Measurements from ENCODE around the gene LRP4.

The LRP4 gene

DNA sequence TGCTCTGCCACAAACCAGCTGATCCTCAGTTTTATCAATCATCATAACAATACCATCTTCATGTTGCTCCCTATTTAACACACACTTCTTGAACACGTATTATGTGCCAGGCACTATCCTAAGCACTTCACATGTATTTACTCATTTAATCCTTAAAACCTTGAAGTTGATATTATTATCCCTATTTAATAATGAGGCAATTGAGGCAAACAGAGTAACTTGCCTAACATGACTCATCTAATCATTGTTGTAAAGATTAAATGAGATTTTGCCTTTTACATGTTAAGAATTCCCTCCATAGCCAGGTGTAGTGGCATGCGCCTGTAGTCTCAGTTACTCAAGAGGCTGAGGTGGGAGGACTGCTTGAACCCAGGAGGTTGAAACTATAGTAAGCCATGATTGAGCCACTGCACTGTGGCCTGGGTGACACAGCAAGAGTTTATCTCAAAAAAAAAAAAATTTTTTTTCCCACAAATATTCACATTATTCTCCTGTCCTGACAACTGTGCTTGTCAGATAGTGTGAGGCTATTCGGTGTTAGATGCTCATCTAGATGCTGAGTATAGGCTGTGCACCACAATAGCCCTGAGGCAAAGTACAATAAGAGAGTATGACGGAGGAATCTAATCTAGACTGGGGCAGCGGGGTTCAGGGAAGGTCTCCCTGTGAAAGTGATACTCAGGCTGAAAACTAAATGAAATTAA, 85.7 kb downstream of the LRP4 start (continued):
- TF ChIP-seq ZNF248 (tag by site-specific recombination; IDR thresholded peaks at IDR 0.05) (no peak), ZNF211 (tag by site-specific recombination; IDR thresholded peaks at IDR 0.05; ENCODE audit: low read depth) (no peak), ZNF629 (tag by site-specific recombination; IDR thresholded peaks at IDR 0.05) (peak; percentile 42; the same call in 1 of the 2 replicates), ZNF548 (tag by site-specific recombination; IDR thresholded peaks at IDR 0.05) (no peak), OVOL3 (tag by site-specific recombination; IDR thresholded peaks at IDR 0.05) (no peak), ZFP41 (tag by site-specific recombination; IDR thresholded peaks at IDR 0.05; ENCODE audit: borderline replicate concordance) (no peak), ZXDB (tag by site-specific recombination; IDR thresholded peaks at IDR 0.05) (no peak)
- TF ChIP-seq, protein P1, sequence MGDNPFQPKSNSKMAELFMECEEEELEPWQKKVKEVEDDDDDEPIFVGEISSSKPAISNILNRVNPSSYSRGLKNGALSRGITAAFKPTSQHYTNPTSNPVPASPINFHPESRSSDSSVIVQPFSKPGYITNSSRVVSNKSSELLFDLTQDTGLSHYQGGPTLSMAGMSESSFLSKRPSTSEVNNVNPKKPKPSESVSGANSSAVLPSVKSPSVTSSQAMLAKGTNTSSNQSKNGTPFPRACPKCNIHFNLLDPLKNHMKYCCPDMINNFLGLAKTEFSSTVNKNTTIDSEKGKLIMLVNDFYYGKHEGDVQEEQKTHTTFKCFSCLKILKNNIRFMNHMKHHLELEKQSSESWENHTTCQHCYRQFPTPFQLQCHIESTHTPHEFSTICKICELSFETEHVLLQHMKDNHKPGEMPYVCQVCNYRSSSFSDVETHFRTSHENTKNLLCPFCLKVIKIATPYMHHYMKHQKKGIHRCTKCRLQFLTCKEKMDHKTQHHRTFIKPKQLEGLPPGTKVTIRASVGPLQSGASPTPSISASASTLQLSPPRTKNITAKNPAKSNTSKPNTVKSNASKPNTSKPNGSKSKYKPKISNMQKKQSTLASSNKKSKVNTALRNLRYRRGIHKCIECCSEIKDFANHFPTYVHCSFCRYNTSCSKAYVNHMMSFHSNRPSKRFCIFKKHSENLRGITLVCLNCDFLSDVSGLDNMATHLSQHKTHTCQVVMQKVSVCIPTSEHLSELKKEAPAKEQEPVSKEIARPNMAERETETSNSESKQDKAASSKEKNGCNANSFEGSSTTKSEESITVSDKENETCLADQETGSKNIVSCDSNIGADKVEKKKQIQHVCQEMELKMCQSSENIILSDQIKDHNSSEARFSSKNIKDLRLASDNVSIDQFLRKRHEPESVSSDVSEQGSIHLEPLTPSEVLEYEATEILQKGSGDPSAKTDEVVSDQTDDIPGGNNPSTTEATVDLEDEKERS (tag by site-specific recombination; IDR thresholded peaks at IDR 0.05): no peak
- TF ChIP-seq, protein P2, sequence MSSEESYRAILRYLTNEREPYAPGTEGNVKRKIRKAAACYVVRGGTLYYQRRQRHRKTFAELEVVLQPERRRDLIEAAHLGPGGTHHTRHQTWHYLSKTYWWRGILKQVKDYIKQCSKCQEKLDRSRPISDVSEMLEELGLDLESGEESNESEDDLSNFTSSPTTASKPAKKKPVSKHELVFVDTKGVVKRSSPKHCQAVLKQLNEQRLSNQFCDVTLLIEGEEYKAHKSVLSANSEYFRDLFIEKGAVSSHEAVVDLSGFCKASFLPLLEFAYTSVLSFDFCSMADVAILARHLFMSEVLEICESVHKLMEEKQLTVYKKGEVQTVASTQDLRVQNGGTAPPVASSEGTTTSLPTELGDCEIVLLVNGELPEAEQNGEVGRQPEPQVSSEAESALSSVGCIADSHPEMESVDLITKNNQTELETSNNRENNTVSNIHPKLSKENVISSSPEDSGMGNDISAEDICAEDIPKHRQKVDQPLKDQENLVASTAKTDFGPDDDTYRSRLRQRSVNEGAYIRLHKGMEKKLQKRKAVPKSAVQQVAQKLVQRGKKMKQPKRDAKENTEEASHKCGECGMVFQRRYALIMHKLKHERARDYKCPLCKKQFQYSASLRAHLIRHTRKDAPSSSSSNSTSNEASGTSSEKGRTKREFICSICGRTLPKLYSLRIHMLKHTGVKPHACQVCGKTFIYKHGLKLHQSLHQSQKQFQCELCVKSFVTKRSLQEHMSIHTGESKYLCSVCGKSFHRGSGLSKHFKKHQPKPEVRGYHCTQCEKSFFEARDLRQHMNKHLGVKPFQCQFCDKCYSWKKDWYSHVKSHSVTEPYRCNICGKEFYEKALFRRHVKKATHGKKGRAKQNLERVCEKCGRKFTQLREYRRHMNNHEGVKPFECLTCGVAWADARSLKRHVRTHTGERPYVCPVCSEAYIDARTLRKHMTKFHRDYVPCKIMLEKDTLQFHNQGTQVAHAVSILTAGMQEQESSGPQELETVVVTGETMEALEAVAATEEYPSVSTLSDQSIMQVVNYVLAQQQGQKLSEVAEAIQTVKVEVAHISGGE (tag by site-specific recombination; conservative IDR thresholded peaks at IDR 0.05; ENCODE audit: low read depth): no peak
- TF ChIP-seq, protein P3, sequence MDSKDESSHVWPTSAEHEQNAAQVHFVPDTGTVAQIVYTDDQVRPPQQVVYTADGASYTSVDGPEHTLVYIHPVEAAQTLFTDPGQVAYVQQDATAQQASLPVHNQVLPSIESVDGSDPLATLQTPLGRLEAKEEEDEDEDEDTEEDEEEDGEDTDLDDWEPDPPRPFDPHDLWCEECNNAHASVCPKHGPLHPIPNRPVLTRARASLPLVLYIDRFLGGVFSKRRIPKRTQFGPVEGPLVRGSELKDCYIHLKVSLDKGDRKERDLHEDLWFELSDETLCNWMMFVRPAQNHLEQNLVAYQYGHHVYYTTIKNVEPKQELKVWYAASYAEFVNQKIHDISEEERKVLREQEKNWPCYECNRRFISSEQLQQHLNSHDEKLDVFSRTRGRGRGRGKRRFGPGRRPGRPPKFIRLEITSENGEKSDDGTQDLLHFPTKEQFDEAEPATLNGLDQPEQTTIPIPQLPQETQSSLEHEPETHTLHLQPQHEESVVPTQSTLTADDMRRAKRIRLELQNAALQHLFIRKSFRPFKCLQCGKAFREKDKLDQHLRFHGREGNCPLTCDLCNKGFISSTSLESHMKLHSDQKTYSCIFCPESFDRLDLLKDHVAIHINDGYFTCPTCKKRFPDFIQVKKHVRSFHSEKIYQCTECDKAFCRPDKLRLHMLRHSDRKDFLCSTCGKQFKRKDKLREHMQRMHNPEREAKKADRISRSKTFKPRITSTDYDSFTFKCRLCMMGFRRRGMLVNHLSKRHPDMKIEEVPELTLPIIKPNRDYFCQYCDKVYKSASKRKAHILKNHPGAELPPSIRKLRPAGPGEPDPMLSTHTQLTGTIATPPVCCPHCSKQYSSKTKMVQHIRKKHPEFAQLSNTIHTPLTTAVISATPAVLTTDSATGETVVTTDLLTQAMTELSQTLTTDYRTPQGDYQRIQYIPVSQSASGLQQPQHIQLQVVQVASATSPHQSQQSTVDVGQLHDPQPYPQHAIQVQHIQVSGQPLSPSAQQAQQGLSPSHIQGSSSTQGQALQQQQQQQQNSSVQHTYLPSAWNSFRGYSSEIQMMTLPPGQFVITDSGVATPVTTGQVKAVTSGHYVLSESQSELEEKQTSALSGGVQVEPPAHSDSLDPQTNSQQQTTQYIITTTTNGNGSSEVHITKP (tag by site-specific recombination; IDR thresholded peaks at IDR 0.05): peak; percentile 45; the same call in 1 of the 2 replicates
- TF ChIP-seq, protein P4, sequence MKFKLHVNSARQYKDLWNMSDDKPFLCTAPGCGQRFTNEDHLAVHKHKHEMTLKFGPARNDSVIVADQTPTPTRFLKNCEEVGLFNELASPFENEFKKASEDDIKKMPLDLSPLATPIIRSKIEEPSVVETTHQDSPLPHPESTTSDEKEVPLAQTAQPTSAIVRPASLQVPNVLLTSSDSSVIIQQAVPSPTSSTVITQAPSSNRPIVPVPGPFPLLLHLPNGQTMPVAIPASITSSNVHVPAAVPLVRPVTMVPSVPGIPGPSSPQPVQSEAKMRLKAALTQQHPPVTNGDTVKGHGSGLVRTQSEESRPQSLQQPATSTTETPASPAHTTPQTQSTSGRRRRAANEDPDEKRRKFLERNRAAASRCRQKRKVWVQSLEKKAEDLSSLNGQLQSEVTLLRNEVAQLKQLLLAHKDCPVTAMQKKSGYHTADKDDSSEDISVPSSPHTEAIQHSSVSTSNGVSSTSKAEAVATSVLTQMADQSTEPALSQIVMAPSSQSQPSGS (tag by site-specific recombination; IDR thresholded peaks at IDR 0.05; ENCODE audit: low read depth): no peak
- TF ChIP-seq, protein P5, sequence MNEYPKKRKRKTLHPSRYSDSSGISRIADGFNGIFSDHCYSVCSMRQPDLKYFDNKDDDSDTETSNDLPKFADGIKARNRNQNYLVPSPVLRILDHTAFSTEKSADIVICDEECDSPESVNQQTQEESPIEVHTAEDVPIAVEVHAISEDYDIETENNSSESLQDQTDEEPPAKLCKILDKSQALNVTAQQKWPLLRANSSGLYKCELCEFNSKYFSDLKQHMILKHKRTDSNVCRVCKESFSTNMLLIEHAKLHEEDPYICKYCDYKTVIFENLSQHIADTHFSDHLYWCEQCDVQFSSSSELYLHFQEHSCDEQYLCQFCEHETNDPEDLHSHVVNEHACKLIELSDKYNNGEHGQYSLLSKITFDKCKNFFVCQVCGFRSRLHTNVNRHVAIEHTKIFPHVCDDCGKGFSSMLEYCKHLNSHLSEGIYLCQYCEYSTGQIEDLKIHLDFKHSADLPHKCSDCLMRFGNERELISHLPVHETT (tag by site-specific recombination; IDR thresholded peaks at IDR 0.05): no peak

All from HEK293 (cell line).